Natural killer cell (primary cell): ENCODE measurements around the gene ARHGAP40. TPM values are rescaled to one million over a fixed set of nuclear protein-coding genes. Genes with fewer than 3 reads are reported as not detected.
A peak's percentile ranks its signal among the peaks of the same experiment; 100 is the strongest.

ENCODE experiments used
- ATAC-seq, 3 donors: fragments of 150-1000 bp in 2 of 3; fragments of 200-7000 bp in 1 of 3; cut with Tn5 transposase; 1 replicate in 1 of 3; 2 replicates in 2 of 3; pipeline ENCODE4 v1.10.0; 2021; ENCODE audit warnings: mild to moderate bottlenecking in 2 of 3, moderate library complexity in 2 of 3
- DNase-seq, 2 donors: peaks; one replicate each; pipeline versions ENCODE4 v3.0.0 to v3.0.0-alpha.2; 2013 to 2021; ENCODE audit warnings: mixed read lengths in 1 of 2
- H3K27ac ChIP-seq: one replicate; pipeline ENCODE4 v1.5.1; 2013; ENCODE audit warnings: mild to moderate bottlenecking, low read length
- H3K27me3 ChIP-seq: one replicate; pipeline ENCODE4 v1.6.1; 2013; ENCODE audit warnings: low read length; ENCODE audit not compliant: control insufficient read depth, insufficient read depth
- H3K36me3 ChIP-seq: one replicate; pipeline ENCODE4 v1.6.1; 2013; ENCODE audit warnings: low read length; ENCODE audit not compliant: control insufficient read depth, insufficient read depth
- H3K4me1 ChIP-seq: one replicate; pipeline ENCODE4 v1.6.1; 2013; ENCODE audit warnings: low read length; ENCODE audit not compliant: control insufficient read depth, insufficient read depth
- H3K4me3 ChIP-seq: one replicate; pipeline ENCODE4 v1.5.1; 2013; ENCODE audit warnings: low read length
- H3K9me3 ChIP-seq: one replicate; pipeline ENCODE4 v1.6.1; 2013; ENCODE audit warnings: low read length; ENCODE audit not compliant: control insufficient read depth, insufficient read depth
- H3K27ac Mint-ChIP-seq, 2 donors: one replicate each; pipeline ENCODE4 v1.8.0; 2022; ENCODE audit warnings: mild to moderate bottlenecking in 2 of 2, mixed read lengths in 2 of 2, moderate library complexity in 1 of 2
- H3K27me3 Mint-ChIP-seq, 2 donors: one replicate each; pipeline ENCODE4 v1.8.0; 2022; ENCODE audit warnings: low read depth in 2 of 2, mixed read lengths in 2 of 2
- H3K36me3 Mint-ChIP-seq: one replicate; pipeline ENCODE4 v1.8.0; 2022; ENCODE audit warnings: mixed read lengths
- H3K4me1 Mint-ChIP-seq, 2 donors: one replicate each; pipeline ENCODE4 v1.8.0; 2022; ENCODE audit warnings: mixed read lengths in 2 of 2
- H3K4me3 Mint-ChIP-seq: one replicate; pipeline ENCODE4 v1.8.0; 2022; ENCODE audit warnings: mild to moderate bottlenecking, moderate library complexity, mixed read lengths
- H3K9me3 Mint-ChIP-seq, 2 donors: one replicate each; pipeline ENCODE4 v1.8.0; 2022; ENCODE audit warnings: mixed read lengths in 2 of 2
- CTCF ChIP-seq: fragments of 200-600 bp; IDR thresholded peaks from one replicate; pipeline ENCODE4 v1.8.0; 2022; ENCODE audit warnings: antibody characterized with exemption
- WGBS: methylation state at CpG from one replicate; pipeline ENCODE4 v1.1.7; 2013; ENCODE audit warnings: missing lambda C conversion rate; ENCODE audit not compliant: insufficient coverage; 5-methylcytosine and 5-hydroxymethylcytosine counted together
- intact Hi-C: fragments of 100-400 bp; cut with micrococcal nuclease; formaldehyde crosslinking; loops from one replicate; pipeline ENCODE4 v1.14.2; 2022
- total RNA-seq, 4 donors: library from RNA; stranded (reverse); fragments of 120-200 nt in 1 of 4; gene quantifications; one replicate each; pipeline versions ENCODE4 v1.2.3 to v1.2.4, GENCODE V29; 2013 to 2022

Gene ARHGAP40
- total RNA-seq, 3 donors from 2014 or later (not counting 1 experiment from before 2014, with no cell fraction given), result not detected

- H3K27me3 Mint-ChIP-seq, result peaks cover 18 to 46% of the 10 kb centered on the region in 2 donors
- H3K4me3 ChIP-seq, result no peak overlapping the region
- H3K4me1 Mint-ChIP-seq, result no peaks in the 10 kb centered on the region
- intact Hi-C loops, result no loop called here
- ATAC-seq, result peak in 1 of 3 donors; percentile 44
- H3K27ac ChIP-seq, result no peak overlapping the region
- no peaks in the 10 kb centered on the region for H3K9me3 ChIP-seq
- no peak overlapping the region for H3K27ac Mint-ChIP-seq
- WGBS, result 22% methylated on average over 12 of the region's 13 CpGs
- peak; percentile 31 to 74 for DNase-seq
- no peak for TF ChIP-seq CTCF
- H3K27me3 ChIP-seq, result no peaks in the 10 kb centered on the region
- no peaks in the 10 kb centered on the region for H3K4me1 ChIP-seq
- H3K9me3 Mint-ChIP-seq, result peaks cover 3 to 4% of the 10 kb centered on the region in 2 donors
- H3K36me3 ChIP-seq, result no peaks in the 10 kb centered on the region
- H3K36me3 Mint-ChIP-seq, result no peaks in the 10 kb centered on the region
- no peak overlapping the region for H3K4me3 Mint-ChIP-seq
Measured at GRCh38 chr20:38692436-38693411, 91.1 kb downstream of the ARHGAP40 start.

GRCh38 chr20:38697306-38697705, 95.7 kb downstream of the ARHGAP40 start:
- DNase-seq (no peak), ATAC-seq (no peak)
- no peak overlapping the region for H3K4me3 Mint-ChIP-seq
- Histone ChIP-seq H3K4me3 (no peak overlapping the region), H3K27ac (no peak overlapping the region), H3K27me3 (no peaks in the 10 kb centered on the region), H3K36me3 (no peaks in the 10 kb centered on the region), H3K4me1 (no peaks in the 10 kb centered on the region), H3K9me3 (no peaks in the 10 kb centered on the region)
- WGBS, result 89% methylated on average over 9 of the region's 9 CpGs
- H3K27me3 Mint-ChIP-seq, result peaks cover 12 to 20% of the 10 kb centered on the region in 2 donors
- no peak for TF ChIP-seq CTCF
- H3K4me1 Mint-ChIP-seq, result no peaks in the 10 kb centered on the region
- no peak overlapping the region for H3K27ac Mint-ChIP-seq
- no peaks in the 10 kb centered on the region for H3K36me3 Mint-ChIP-seq
- H3K9me3 Mint-ChIP-seq, result peaks cover 2% of the 10 kb centered on the region in 2 donors
- intact Hi-C loops, result no loop called here

GRCh38 chr20:38698541-38698940, 96.9 kb downstream of the ARHGAP40 start:
- 82% methylated on average over 15 of the region's 15 CpGs for WGBS
- H3K27me3 Mint-ChIP-seq, result peaks cover 15 to 29% of the 10 kb centered on the region in 2 donors
- TF ChIP-seq CTCF, result no peak
- Histone ChIP-seq H3K36me3 (no peaks in the 10 kb centered on the region), H3K27me3 (no peaks in the 10 kb centered on the region), H3K9me3 (no peaks in the 10 kb centered on the region), H3K4me1 (no peaks in the 10 kb centered on the region), H3K4me3 (no peak overlapping the region), H3K27ac (no peak overlapping the region)
- H3K4me3 Mint-ChIP-seq, result no peak overlapping the region
- DNase-seq, result no peak
- no peaks in the 10 kb centered on the region for H3K9me3 Mint-ChIP-seq
- no peak for ATAC-seq
- no peak overlapping the region for H3K27ac Mint-ChIP-seq
- no peaks in the 10 kb centered on the region for H3K4me1 Mint-ChIP-seq
- intact Hi-C loops, result no loop called here
- H3K36me3 Mint-ChIP-seq, result no peaks in the 10 kb centered on the region
